Liver (tissue), 9 donors: ENCODE results near the gene PRKD1. TPM values are rescaled to one million over a fixed set of nuclear protein-coding genes. Genes with fewer than 3 reads are reported as not detected.
A peak's percentile ranks its signal among the peaks of the same experiment; 100 is the strongest.

Source experiments
- DNase-seq: peaks from one replicate; pipeline ENCODE4 v3.0.0-alpha.2; 2017; ENCODE audit warnings: low spot score
- H3K27ac ChIP-seq, 2 donors: one replicate each; pipeline ENCODE4 v1.7.0; 2013; ENCODE audit warnings: inconsistent platforms in 2 of 2, low read length in 2 of 2, control low read depth in 1 of 2, low read depth in 1 of 2, mild to moderate bottlenecking in 1 of 2
- H3K27me3 ChIP-seq, 4 donors: one replicate each; pipeline versions ENCODE4 v1.6.1 to v1.7.0; 2013; ENCODE audit warnings: low read length in 3 of 4, inconsistent platforms in 1 of 4, mild to moderate bottlenecking in 1 of 4, moderate library complexity in 1 of 4; ENCODE audit not compliant: control insufficient read depth in 4 of 4, insufficient read depth in 4 of 4
- H3K36me3 ChIP-seq, 4 donors: one replicate each; pipeline versions ENCODE4 v1.6.1 to v1.7.0; 2013; ENCODE audit warnings: low read length in 3 of 4, mild to moderate bottlenecking in 3 of 4, low read depth in 1 of 4, moderate library complexity in 1 of 4; ENCODE audit not compliant: control insufficient read depth in 4 of 4, insufficient read depth in 3 of 4
- H3K4me1 ChIP-seq, 4 donors: one replicate each; pipeline versions ENCODE4 v1.6.1 to v1.7.0; 2013; ENCODE audit warnings: low read length in 3 of 4, mild to moderate bottlenecking in 3 of 4, moderate library complexity in 1 of 4; ENCODE audit not compliant: control insufficient read depth in 4 of 4, insufficient read depth in 4 of 4
- H3K4me3 ChIP-seq, 3 donors: one replicate each; pipeline versions ENCODE4 v1.6.1 to v1.7.0; 2013; ENCODE audit warnings: low read length in 3 of 3, control low read depth in 1 of 3, low read depth in 1 of 3, mild to moderate bottlenecking in 1 of 3
- H3K9ac ChIP-seq, 2 donors: one replicate each; pipeline ENCODE4 v1.7.0; 2013; ENCODE audit warnings: low read length in 2 of 2, mild to moderate bottlenecking in 2 of 2, moderate library complexity in 2 of 2, control low read depth in 1 of 2, low read depth in 1 of 2
- H3K9me3 ChIP-seq, 4 donors: one replicate each; pipeline versions ENCODE4 v1.6.1 to v1.7.0; 2013; ENCODE audit warnings: low read length in 3 of 4; ENCODE audit not compliant: control insufficient read depth in 4 of 4
- ATF3 ChIP-seq: IDR thresholded peaks from 2 replicates; pipeline ENCODE4 v1.6.1; 2016; ENCODE audit warnings: antibody characterized with exemption
- CTCF ChIP-seq: fragments of 150-350 bp; IDR thresholded peaks from 2 replicates; pipeline ENCODE4 v1.5.1; 2017; ENCODE audit warnings: improper control_type of control experiment, low read depth, low read length; ENCODE audit not compliant: missing input control
- EGR1 ChIP-seq, 2 donors: IDR thresholded peaks; 2 replicates each; pipeline ENCODE4 v1.6.1; 2016 to 2018; ENCODE audit warnings: antibody characterized with exemption in 2 of 2, low read depth in 2 of 2
- FOXA1 ChIP-seq: IDR thresholded peaks from 2 replicates; pipeline ENCODE4 v1.6.1; 2016; ENCODE audit warnings: antibody characterized with exemption
- GABPA ChIP-seq, 2 donors: IDR thresholded peaks in 1 of 2; conservative IDR thresholded peaks in 1 of 2; 2 replicates each; pipeline ENCODE4 v1.6.1; 2016; ENCODE audit warnings: antibody characterized with exemption in 2 of 2, mild to moderate bottlenecking in 1 of 2, moderate library complexity in 1 of 2
- HNF4A ChIP-seq, 2 donors: conservative IDR thresholded peaks; 2 replicates each; pipeline ENCODE4 v1.6.1; 2016; ENCODE audit warnings: antibody characterized with exemption in 2 of 2, mild to moderate bottlenecking in 2 of 2
- HNF4G ChIP-seq: IDR thresholded peaks from 2 replicates; pipeline ENCODE4 v1.6.1; 2016; ENCODE audit warnings: antibody characterized with exemption
- MAX ChIP-seq: IDR thresholded peaks from 2 replicates; pipeline ENCODE4 v1.6.1; 2016; ENCODE audit warnings: antibody characterized with exemption
- NR2F2 ChIP-seq: IDR thresholded peaks from 2 replicates; pipeline ENCODE4 v1.6.1; 2016; ENCODE audit warnings: antibody characterized with exemption
- REST ChIP-seq: IDR thresholded peaks from 2 replicates; pipeline ENCODE4 v1.6.1; 2016; ENCODE audit warnings: antibody characterized with exemption, mild to moderate bottlenecking
- RXRA ChIP-seq, 2 donors: IDR thresholded peaks; 2 replicates each; pipeline ENCODE4 v1.6.1; 2017 to 2018; ENCODE audit warnings: antibody characterized with exemption in 2 of 2, mild to moderate bottlenecking in 1 of 2
- SP1 ChIP-seq: IDR thresholded peaks from 2 replicates; pipeline ENCODE4 v1.6.1; 2018; ENCODE audit warnings: antibody characterized with exemption, mild to moderate bottlenecking
- TAF1 ChIP-seq: conservative IDR thresholded peaks from 2 replicates; pipeline ENCODE4 v1.6.1; 2016; ENCODE audit warnings: antibody characterized with exemption, mild to moderate bottlenecking
- YY1 ChIP-seq: IDR thresholded peaks from 2 replicates; pipeline ENCODE4 v1.6.1; 2016; ENCODE audit warnings: antibody characterized with exemption, mild to moderate bottlenecking
- ZBTB33 ChIP-seq: IDR thresholded peaks from 2 replicates; pipeline ENCODE4 v1.6.1; 2016; ENCODE audit warnings: antibody characterized with exemption
- WGBS: extraction: QIAGEN DNeasy Blood & Tissue Kit; methylation state at CpG from one replicate; pipeline ENCODE4 v1.1.7; 2013; 5-methylcytosine and 5-hydroxymethylcytosine counted together
- polyA plus RNA-seq, 2 donors: library from polyadenylated mRNA; stranded (reverse) in 1 of 2; unstranded in 1 of 2; fragments of 200-250 nt in 1 of 2; fragments of >200 nt in 1 of 2; fragmentation: Nextera tagmentation in 1 of 2; extraction: Ambion mirVana in 1 of 2; gene quantifications; one replicate each; pipeline versions ENCODE4 v1.2.1 to v1.2.3, GENCODE V29; 2013 to 2015
- total RNA-seq, 2 donors: library from RNA; depleted of rRNA; stranded (reverse); fragments of >200 nt; gene quantifications; one replicate each; pipeline ENCODE4 v1.2.3, GENCODE V29; 2014
- donor health status: healthy.
- donor health status: healthy.
- donor health status: healthy.
- donor health status: healthy.
- donor health status: healthy.

PRKD1 gene
- total and polyA plus RNA-seq, 4 donors: 0.85 to 5.0 (median 0.99) TPM

GRCh38 chr14:29724991-29725390 lies 202.7 kb downstream of the PRKD1 start:
- Histone ChIP-seq H3K4me1 (no peaks in the 10 kb centered on the region), H3K9me3 (no peaks in the 10 kb centered on the region), H3K36me3 (no peaks in the 10 kb centered on the region), H3K4me3 (no peak overlapping the region), H3K27ac (no peak overlapping the region), H3K9ac (no peak overlapping the region), H3K27me3 (peaks cover 0 to 4% (median 0%) of the 10 kb centered on the region in 4 donors)
- WGBS: 43% methylated on average over 3 of the region's 3 CpGs
- TF ChIP-seq ATF3 (no peak), NR2F2 (peak; percentile 66), YY1 (no peak), REST (peak; percentile 98)
- no peak for DNase-seq

- Histone ChIP-seq H3K9ac (no peak overlapping the region), H3K4me3 (no peak overlapping the region), H3K9me3 (no peaks in the 10 kb centered on the region), H3K27ac (no peak overlapping the region), H3K4me1 (no peaks in the 10 kb centered on the region), H3K27me3 (peaks cover 0 to 4% (median 0%) of the 10 kb centered on the region in 4 donors), H3K36me3 (no peaks in the 10 kb centered on the region)
- no peak for DNase-seq
- no peak for TF ChIP-seq MAX
- no peak for TF ChIP-seq HNF4A (conservative IDR thresholded peaks at IDR 0.05)
- TF ChIP-seq SP1: no peak
- no peak for TF ChIP-seq EGR1 (IDR thresholded peaks at IDR 0.05; ENCODE audit: low read depth in 2 of 2)
- no peak for TF ChIP-seq HNF4G
- no peak for TF ChIP-seq CTCF
- TF ChIP-seq REST: no peak
- no peak for TF ChIP-seq FOXA1
- no peak for TF ChIP-seq TAF1
- TF ChIP-seq YY1: no peak
- no peak for TF ChIP-seq RXRA (IDR thresholded peaks at IDR 0.05)
- TF ChIP-seq NR2F2: no peak
- TF ChIP-seq GABPA (IDR thresholded peaks at IDR 0.05 in 1 of 2, conservative IDR thresholded peaks at IDR 0.05 in 1 of 2): no peak
- no peak for TF ChIP-seq ATF3
- no peak for TF ChIP-seq ZBTB33
- 94% methylated on average over 1 of the region's 1 CpG for WGBS
Observed at GRCh38 chr14:29722831-29723230, 204.8 kb downstream of the PRKD1 start.
